ENCODE data around the gene UMAD1. TPM values are rescaled to one million over a fixed set of nuclear protein-coding genes. Genes with fewer than 3 reads are reported as not detected.

UMAD1 gene
- total RNA-seq, 1 donor: 24.9 TPM

- TF ChIP-seq, protein P1, sequence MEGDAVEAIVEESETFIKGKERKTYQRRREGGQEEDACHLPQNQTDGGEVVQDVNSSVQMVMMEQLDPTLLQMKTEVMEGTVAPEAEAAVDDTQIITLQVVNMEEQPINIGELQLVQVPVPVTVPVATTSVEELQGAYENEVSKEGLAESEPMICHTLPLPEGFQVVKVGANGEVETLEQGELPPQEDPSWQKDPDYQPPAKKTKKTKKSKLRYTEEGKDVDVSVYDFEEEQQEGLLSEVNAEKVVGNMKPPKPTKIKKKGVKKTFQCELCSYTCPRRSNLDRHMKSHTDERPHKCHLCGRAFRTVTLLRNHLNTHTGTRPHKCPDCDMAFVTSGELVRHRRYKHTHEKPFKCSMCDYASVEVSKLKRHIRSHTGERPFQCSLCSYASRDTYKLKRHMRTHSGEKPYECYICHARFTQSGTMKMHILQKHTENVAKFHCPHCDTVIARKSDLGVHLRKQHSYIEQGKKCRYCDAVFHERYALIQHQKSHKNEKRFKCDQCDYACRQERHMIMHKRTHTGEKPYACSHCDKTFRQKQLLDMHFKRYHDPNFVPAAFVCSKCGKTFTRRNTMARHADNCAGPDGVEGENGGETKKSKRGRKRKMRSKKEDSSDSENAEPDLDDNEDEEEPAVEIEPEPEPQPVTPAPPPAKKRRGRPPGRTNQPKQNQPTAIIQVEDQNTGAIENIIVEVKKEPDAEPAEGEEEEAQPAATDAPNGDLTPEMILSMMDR (IDR thresholded peaks at IDR 0.05; ENCODE audit: insufficient read depth, low read length): no peak
- H3K4me3 ChIP-seq (ENCODE audit: low read depth, low read length): no peak overlapping the region
- no peak for DNase-seq (ENCODE audit: low read depth)
Observed at GRCh38 chr7:7628476-7628875, 12.1 kb upstream of the UMAD1 start.

DNA sequence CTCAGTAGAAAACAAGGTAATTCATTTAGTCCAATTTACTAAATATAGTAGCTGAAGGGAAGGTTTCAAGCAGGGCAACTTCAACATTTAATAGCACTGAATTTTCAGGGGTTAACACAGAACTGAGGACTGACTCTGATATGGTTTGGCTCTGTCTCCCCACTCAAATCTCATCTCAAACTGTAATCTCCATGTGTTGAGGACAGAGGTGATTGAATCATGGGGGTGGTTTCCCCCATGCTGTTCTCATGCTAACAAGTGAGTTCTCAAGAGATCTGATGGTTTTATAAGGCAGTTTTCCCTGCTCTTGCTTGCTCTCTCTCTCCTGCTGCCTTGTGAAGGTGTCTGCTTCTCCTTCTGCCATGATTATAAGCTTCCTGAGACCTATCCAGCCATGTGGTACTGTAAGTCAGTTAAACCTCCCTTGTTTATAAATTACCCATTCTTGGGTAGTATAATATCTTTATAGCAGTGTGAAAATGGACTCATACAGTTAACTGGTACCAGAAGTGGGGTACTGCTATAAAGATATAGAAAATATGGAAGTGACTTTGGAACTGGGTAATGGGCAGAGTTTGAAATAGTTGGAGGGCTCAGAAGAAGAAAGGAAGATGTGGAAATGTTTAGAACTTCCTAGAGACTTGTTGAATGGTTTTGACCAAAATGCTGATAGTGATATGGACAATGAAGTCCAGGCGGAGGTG, 9.8 kb upstream of the UMAD1 start:
- DNase-seq (ENCODE audit: low read depth): no peak
- no peak overlapping the region for H3K4me3 ChIP-seq (ENCODE audit: low read depth, low read length)
- TF ChIP-seq, protein P1 (IDR thresholded peaks at IDR 0.05; ENCODE audit: insufficient read depth, low read length): no peak

DNA sequence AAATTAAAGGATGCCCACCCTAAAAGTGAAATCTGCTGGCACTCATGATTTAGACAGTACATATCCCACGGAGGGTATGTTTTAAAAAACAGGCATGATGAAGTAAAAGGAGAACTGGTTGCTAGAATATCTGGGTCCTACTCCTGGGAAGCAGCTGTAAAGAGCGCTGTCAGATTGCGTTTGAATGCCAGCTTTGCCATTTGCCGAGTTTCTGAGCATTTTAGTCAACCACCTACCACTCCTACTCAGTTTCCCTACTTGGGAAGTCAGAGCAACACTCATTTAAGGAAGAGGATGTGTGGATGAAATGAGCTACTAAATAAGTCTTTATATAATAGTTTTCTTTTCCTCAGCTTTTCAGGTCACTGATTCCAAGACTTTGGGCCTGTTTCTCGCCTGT, 1.1 kb upstream of the UMAD1 start:
- DNase-seq (ENCODE audit: low read depth): no peak
- TF ChIP-seq, protein P1 (IDR thresholded peaks at IDR 0.05; ENCODE audit: insufficient read depth, low read length): no peak
- peak overlapping the region; percentile 98 for H3K4me3 ChIP-seq (ENCODE audit: low read depth, low read length)

DNA sequence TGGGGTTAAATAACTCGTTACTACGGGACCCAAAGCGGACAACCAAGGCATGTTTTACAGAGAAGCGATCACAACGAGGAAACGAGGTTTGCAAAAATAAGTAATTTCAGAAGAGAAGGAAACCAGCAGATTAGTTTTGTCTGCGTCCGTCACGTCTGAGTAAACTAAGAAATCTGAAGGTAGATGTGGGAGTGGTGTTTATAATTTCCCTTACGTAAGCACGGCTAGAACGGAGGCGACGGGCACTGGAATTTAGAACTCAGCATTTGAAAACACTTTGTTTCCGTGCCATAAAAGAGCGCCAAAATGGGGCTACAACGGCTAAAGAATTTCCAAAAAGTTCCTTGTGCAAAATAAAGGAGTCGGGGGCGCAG, 718 bp upstream of the UMAD1 start:
- DNase-seq (ENCODE audit: low read depth): peak; percentile 37
- TF ChIP-seq, protein P1 (IDR thresholded peaks at IDR 0.05; ENCODE audit: insufficient read depth, low read length): no peak
- peak overlapping the region; percentile 98 for H3K4me3 ChIP-seq (ENCODE audit: low read depth, low read length)

DNA sequence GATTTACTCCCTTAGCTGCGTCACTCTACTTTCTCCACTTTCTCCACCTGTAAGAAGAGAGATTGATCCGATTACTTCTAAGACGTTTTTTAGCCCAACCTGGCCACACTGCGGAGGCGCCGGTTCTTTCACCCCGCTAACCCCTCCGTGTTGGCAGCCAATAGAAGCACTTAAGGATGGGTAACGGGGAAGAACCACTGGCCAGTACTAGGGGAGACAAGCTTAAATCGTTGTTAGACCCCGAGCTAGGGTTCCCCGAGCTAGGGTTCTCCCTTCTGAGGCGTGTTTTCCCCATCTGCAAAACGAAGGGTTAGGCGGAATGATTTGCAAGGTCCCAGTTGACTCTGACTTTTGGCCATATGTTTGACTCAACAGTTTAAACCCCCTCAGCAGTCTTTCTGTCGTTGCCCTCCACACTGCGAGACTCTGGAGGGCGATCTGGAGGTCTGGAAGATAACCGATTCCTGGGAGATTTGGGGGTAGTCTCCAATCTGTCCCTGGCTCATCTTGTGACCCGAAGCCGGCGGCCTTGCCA, 644 bp downstream of the UMAD1 start:
- peak; percentile 44 for DNase-seq (ENCODE audit: low read depth)
- H3K4me3 ChIP-seq (ENCODE audit: low read depth, low read length): peak overlapping the region; percentile 98
- TF ChIP-seq, protein P1 (IDR thresholded peaks at IDR 0.05; ENCODE audit: insufficient read depth, low read length): no peak

DNA sequence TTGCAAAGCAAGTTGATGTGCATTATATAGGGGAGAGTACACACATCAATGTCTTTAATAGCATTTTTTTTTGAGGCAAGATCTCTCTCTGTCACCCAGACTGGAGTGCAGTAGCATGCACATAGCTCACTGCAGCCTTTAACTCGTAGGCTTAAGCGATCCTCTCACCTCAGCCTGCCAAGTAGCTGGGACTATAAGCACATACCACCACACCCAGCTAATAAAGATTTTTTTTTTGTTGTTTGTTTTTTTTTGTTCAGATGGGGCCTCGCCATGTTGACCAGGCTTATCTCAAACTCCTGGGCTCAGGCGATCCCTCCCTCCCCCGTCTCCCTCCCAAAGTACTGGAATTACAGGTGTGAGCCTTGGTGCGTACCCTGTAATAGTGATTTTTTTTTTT, 1.5 kb downstream of the UMAD1 start:
- peak overlapping the region; percentile 98 for H3K4me3 ChIP-seq (ENCODE audit: low read depth, low read length)
- DNase-seq (ENCODE audit: low read depth): no peak
- TF ChIP-seq, protein P1 (IDR thresholded peaks at IDR 0.05; ENCODE audit: insufficient read depth, low read length): no peak
